HG02970 (cell line): ENCODE data around the gene ASB10.
A peak's percentile ranks its signal among the peaks of the same experiment; 100 is the strongest.

ENCODE experiments used
- ATAC-seq: cut with Tn5 transposase; IDR thresholded peaks from one replicate; pipeline ENCODE4 v1.9.1; 2021; ENCODE audit warnings: mild to moderate bottlenecking, moderate library complexity, moderate number of reproducible peaks; ENCODE audit not compliant: unreplicated experiment, low FRiP score

Gene ASB10

DNA sequence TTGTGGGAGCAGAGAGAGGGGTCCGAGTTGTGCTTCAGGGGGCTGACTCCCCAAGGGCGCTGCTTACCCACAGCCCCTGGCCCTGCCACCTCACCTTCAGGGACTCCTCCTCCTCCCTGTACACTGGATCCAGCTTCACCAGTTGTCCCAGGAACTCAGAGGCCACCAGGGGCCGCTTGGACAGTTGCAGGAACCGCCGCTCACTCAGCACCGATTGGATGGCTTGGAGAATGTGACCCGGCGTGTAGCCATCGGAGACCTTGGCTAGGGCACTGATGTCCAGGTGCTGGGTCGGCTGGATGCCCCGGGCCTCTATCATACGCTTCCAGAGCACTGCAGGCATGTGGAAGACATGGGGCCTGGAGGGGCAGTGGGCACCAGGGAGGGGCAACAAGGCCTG, 4.5 kb upstream of the ASB10 start:
- no peak for ATAC-seq

DNA sequence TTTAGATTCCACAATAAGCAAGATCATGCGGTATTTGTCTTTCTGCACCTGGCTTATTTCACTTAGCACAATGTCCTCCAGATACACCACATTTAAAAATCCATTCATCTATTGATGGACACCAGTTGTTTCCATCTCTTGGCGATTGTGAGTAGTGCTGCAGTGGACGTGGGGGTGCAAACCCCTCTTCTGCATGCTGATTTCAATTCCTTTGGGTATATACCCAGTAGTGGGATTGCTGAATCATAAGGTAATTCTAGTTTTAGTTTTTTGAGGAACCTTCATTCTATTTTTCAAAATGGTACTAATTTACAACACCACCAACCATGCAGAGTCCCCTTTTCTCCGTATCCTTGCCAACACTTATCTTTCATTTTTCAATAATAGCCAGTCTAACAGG, 2.0 kb upstream of the ASB10 start:
- ATAC-seq, result no peak

DNA sequence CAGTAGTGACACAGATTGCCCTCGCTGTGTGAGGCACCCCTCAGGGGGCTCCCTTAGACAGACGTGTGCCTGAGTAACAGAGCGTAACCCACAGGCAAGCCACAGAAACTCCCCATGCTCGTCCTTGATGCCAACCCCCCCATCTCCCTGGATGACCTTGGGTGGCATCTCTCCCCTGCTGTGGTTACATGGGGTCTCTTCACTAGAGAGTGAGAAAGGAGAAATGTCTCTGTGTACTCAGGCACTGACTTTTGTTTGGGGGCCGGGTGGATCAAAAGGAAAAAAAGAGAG, 1.1 kb upstream of the ASB10 start:
- no peak for ATAC-seq

DNA sequence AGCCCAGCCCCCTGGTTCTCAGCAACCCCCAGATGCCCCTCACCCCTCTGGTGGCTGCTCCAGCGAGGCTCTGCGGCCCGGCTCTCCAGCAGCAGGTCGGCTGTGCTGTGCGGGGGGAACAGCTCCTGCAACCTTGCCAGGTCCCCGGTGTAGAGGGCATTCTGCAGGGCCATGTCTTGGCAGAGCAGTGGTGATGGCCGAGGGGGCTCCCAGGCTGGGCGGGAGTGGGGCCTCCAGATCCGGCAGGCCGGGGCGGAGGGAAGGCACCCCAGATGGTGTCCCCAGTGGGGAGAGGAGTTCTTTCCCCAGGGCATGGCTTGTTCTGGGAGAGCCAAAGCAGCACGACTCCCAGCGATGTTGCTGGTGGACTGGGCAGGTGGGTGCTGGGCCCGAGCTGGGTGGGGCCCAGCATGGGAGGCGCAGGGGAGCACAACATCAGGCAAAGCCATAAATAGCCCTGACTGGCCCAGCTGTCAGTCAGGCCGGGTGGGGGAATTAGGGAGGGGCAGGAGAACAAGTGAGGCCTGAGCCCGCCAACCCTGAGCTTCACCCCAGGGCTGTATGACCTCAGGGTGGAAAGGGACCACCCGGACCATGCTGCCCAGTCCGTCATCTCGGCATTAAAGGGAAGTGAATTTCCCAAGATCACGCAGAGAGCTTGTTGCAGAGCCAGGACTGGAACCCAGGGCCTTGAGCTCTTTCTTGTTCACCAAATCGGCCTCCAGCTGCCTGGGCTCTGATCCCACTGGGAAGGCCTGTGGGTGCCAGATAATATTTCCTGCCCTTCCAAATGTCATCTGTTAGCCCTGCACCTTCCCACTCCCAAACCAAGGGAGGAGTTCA, 580 bp upstream of the ASB10 start:
- no peak for ATAC-seq

DNA sequence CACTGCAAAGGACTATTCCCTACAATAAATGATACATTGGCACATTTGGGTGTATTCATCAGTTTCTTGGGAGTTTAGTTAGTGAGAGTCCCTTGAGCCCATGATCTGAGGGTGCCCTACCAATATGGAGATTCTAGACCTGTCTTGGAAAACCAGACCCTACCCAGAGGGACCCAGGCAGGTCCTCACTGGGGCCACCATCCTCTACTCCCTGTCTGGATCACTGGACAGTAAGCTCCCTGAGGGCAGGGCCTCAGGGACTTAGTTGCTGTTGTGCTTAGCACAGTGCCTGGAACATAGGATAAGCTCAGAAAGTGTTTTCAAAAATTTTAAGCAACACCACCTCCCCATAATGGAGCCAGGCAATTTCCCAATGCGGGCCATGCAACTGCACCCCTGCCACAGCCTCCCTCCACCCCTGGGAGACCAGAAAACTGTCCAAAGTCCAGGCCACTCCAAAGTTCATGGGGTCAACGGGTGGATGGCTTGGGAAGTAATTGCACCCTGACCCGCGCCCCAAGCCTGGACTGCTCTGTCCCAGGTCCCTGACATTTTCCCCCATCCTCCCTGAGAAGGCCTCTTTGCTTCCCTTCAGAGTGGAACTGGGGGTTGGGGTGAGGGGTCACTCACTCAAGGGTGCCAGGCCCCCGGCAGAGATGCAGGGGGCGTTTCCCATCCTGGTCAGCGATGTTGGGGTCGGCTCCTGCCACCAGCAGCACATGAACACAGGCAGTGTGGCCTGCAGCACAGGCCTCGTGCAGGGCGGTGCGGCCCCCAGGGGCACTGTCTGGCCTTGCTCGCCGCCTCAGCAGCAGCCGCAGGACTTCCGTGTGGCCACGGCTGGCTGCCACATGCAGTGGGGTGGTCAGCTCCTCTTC, 1.0 kb downstream of the ASB10 start:
- ATAC-seq, result no peak

DNA sequence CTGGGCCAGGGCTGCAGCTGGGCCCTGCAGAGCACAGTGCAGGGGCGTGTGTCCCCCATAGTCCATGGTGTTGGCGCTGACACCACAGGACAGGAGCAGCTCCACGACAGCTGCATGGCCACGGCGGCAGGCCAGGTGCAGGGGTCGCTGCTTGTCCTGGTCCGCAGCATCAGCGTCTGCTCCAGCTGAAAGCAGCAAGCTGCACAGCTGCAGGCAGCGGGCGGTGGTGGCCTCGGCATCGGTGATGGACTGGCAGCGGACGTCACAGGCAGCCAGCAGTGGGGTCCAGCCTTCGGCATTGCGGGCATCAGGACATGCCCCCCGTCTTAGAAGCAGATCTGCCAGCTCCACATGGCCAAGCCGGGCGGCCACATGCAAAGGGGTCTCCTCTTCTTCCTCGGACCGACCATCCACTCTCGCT, 6.0 kb downstream of the ASB10 start:
- no peak for ATAC-seq

DNA sequence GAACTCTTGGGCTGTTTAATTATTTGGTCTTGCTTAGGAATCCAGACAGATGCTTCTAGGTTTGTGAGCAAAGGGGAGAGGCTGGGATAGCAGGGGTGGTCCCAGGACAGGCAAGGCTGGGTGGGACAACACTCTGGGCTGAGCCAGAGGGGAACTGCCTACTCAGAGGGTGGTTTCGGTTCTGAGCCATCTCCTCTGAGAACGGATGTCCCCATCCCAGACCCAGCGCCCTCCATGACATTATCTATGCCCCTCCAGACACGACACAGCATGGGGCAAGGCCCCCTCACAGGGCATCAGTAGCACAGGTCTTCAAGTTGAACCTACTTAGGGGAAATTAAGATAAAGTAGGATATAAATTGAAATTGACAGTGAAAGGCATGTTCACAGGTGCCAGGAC, 7.1 kb downstream of the ASB10 start:
- ATAC-seq, result no peak

DNA sequence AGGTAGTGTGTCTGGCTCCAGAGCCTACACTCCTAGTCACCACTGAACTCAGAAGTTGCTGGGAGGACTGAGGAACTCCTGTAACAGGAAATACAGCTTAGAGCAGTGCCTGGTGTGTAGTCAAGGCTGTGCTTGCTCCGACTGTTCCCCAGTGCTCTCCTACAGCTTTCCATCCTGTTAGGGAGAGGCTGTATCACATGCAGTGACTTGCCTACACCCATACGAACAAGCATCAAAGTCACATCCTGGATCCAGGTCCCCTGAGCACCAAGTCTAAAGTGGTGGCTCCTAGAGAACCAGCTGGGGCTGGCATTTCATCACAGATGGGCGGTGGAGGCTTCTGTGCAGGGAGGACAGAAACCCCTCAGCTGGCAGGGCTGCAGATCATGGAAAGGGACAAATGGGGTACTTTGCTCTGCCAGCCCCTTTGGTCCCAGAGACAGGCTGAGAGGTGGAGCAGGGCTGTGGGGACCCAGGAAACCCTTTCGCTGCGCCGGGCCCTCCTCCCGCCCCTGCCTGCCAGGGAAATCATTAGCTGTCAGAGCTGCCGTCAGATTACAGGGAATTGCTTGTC, 7.7 kb downstream of the ASB10 start:
- no peak for ATAC-seq

DNA sequence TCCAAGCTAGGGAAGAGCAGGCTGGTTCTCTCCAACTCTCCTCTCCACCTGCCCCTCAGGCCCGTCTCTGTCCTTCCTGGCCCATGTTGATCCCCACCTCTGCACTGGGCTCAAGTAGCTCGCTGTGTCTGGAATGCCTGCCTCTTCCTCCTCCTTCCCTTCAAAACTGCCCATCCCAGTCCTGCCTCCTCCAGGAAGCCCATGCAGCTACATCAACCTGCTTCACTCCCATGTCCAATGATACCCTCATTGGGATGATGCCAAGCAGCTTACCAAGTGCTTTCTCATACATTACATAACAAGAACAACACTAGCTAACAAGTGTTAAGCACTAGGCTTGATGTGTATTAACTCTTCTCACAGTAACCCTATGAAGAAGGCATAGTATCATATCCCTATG, 8.2 kb downstream of the ASB10 start:
- no peak for ATAC-seq

DNA sequence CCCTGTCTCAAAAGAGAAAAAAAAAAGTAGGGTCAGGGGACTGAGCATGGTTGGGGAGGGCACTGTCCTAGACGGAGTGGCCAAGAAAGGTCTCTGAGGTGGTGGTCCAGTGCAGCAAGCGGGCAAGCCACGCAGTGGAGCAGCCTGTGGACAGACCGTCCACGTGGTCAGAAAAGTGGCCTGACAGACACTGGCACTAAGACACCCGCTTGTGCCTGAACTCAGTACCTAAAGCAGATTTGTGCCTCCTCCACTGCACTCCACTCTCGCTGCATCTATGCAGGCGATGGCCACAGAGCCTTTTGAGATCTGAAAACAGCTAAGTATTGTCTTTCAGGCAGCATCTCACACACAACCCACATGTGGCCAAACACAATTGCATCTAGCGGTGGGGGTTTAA, 8.8 kb downstream of the ASB10 start:
- no peak for ATAC-seq

DNA sequence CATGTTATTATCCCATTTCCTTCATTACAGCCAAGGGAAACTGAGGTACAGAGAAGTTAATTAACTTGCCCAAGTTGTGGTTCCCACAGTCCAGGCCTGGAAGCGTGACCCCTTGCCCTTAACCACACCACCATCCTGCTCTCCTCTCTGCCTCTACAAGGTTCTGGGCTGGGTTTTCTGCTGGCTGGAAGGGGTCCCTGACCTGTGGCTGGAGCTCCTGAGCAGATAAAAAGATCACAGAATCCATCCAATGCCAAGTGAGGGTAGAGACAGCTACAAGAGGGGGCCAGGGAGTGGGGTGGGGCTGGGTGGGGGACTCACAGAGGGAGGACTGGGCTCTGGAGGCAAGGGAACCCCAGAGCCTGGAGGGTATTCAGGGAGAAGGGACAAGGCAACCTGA, 9.7 kb downstream of the ASB10 start:
- ATAC-seq, result no peak

DNA sequence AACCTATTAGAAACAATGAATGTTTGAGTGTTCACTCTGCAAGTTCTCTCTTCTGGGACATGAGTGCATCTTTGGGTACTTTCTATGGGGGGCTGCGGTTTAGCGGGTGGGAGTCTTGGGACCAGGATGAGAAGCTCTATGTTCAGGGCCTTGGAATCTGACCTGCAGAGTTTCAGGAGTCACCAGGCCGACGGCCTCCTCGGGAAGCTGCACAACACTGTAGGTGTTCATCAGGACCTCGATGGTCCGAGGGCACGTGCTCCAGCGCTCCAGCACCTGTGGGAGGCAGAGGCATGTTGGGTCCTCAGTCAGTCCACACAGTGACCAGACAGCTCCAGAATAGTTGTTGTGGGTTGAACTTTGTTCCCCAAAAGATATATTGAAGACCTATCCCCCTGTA, 10.6 kb downstream of the ASB10 start:
- no peak for ATAC-seq

DNA sequence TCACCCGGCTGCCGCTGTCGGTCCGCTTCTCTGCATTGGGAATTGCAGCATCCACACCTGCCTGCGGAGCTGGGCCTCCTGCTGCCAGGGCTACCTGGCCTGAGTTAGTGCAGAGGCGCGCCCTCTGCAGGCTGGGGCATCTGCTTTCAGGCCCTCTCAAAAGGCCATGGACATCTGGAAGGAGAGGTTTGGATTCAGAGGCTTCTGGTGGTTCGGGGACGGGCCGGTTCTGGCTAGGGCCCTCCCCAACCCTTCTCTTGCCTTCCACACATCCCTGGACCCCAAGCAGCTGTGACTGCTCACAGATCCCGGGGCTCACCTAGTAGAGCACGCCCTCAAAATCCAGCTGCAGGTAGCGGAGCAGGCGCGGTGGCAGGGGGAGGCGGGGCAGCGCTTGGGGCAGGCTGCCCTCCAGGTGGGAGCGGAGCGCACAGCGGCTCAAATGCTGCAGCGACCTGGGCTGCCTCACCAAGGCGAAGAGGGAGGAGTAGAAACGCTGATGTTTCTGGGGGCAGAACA, 11.2 kb downstream of the ASB10 start:
- ATAC-seq, result no peak

DNA sequence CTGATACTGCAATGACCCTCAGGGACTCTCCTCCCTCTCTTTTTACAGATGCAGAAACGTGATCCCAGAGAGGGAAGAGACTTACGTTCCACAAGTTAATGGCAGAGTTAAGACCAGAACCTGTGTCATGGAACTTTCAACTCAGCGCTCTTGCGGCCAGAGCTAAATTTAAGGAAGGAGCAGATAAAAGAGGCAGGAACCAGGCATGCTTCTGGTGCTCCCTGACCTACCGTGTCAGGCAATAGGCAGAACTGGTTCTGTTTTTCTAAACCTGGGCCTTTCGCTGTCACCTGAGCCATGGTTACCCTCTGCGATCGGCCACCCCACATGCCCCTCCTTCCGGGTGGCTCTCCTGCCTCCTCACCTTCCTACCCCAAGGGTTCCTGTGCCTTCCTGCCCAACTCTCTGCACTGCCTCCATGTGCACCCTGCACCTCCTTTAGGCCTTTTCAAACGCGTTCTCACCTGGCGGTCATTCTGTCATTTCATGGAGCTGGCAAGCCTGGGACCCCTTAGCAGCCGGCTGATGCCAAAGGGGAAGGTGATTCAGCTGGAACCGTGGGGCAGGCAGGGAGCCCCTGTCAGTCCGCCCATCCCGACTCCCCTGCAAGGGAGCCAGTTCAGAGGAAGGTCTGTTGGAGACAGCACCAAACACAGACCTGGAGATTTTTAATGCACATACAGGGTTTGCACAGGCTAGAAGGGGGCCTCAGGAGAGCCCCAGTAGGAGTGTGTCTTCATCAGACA, 11.8 kb downstream of the ASB10 start:
- no peak for ATAC-seq

DNA sequence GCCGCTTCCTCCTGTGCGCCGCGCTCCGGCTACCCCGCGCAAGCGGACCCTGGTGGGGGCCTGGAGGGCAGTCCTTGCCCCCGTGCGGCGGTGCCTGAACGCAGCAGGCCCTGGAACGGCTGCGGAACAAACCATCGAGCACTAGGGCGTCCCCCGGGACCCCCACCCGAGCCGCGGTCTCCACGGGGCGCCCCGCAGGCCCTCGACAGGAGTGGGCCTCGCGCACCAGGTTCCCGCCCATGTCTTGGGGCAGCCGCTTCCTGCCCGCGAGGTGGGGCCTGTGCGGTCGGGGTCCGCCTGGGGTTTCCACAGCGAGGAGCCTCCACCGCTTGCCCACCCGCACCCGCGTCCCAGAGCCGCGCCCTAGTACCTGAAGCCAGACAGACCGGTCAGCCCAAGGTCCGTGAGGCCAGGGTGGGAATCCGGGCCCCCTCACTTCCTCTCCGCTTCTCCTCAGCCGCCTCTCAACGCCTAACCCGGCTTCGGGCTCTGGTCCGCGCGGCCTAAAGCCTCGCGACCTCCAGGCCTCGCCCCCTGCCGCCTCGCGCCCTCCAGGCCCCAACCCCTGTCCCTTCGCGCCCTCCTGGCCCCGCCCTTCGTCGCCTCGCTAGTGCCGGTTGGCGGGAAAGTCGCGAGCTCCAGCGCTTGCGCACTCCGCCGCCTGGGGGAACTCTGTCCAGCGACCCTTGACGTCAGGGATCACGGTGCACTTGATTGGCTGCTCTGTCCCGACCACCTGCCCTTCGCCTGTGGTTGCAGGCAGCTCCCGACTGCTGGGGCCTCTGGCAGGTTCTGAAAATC, 12.6 kb downstream of the ASB10 start:
- no peak for ATAC-seq

DNA sequence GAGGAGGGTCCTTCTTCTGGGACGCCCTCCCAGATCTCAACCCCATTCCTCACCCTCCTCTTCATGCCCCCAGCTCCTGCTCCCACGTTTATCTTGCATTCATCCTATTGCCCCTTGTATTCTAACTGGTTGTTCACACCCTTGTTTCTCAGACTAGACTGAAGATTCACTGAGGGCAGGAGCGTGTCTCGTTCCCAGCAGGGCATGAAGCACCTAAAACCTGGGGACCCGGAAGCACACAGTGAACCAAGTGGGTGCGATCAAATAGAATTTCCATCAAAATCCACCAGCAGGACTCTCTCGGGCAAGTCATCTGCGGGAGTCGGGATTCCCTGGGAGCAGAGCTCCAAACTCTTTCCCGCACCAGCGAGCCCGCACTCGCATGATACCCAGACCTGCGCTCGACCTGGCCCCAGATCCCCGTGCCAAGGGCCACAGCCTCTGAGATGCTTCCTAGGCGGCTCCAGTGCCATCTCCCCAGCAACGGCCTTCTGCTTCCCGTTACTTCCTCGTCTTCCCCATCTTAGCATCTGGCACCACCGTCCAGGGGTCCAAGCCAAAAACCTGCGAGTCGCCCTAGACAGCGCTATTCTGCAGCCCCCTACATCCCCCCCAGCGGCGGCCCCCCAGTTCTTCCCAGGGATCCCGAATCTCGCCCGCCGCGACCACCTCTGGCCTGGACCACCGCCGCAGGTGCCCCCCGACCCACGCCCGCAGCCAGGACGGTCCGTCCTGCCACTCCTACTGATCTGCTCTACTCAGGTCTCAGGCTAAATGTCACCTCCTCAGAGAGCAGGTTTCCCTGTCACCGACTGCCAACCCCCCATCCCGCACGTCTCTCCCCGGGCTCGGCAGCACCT, 13.4 kb downstream of the ASB10 start:
- no peak for ATAC-seq

DNA sequence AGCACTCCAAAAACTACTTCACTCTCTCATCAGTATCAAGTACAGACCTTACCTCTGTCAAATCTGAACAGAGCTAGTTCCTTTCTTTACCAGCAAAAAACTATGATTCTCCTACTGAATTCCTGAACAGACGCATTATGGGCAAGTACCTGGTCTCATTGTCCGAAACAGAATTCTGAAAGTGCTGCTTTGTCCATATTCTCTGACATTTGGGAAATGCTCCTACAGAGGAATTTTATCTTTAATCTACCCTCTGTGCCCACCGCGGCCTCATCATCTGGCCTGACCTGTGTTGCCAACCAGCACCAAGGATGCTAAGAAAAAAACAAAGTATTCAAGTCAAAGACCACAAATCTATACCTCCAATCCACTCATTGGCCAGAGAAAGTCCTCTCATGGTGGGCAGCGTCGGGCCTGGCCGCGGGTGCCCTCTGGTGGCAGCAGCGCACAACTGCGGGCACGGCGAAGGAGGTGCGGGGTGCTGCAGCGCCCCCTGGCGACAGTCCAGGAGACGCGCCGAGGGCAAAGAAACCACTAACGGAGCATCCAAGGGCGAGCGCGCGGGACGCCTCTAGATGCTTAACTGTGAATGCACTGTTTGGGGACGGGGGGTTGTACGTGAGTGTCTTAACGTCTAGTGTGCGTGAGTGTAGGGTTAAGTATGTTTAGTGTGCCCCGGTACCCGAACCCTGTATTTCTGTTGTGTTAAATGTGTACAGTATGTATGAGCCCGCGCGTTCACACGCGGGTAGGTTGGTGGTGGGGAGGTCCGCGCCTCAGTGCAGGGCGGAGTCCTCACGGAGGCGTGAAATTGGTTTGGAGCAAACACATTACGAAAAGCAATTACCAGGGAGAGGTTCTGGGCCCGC, 14.5 kb downstream of the ASB10 start:
- peak; percentile 47 for ATAC-seq

DNA sequence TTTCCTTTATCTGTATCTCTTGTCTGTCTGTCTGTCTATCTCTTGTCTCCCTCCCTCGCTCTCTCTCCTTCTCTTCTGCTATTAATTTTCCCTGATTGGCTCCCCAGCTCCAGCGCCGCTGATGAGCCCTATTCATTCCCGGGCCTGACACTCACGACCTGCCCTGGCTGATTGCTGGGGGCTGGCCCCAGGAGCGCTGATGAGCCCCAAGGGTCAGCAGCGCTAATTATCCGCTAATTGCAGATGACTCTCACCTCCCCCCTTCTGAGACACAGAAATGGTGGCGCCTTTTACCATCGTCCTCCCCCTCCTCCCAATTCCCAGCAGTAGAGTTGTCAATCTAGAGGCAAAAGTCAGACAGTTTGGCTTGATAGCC, 18.3 kb downstream of the ASB10 start:
- ATAC-seq, result no peak
